ENCODE data around the gene SLC6A6.
"Not testable (repeated sequence)": the region's sequence is repeated elsewhere in the genome, so short reads cannot be mapped to it uniquely, and the experiment has no call there.

SLC6A6 gene

DNA sequence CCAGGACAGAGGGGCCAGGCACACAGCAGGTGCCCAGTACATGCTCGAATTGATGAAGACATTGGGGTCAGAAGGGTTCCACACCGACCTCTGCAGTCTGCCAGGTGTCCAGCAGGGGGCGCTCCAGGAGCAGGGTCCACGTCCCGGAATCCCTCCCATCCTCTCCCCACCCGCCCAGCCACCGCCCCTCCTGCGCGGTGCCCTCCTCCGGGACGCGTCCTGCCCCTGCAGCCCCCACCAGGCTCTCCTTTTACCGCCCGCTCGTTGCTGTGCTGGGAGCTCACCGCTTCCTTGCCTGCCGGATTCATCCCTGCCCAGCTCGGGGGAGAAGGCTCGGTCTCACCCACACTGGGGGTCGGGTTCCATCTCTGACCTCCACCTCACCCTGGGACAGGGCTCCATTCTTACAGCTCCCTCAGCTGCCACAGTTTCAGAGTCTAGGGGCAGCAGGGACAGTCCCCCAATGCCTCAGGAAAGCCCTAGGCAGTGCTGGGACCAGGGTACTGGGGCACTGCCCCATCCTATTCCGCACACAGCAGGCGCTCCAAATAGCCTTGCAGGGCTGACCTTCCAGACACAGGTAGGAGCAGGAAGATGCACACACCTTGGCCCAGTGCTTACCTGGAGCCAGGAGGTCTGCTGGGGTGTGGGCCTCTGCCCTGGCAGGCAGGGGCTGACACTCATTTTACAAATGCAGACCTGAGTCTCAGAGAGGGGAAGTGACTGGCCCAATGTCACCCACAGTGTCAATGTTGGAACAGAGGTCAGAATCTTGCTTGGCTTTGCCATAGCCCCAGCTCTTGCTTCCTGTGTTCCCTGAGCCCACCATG is 106.8 kb downstream of the SLC6A6 start:
- peak; percentile 78 for DNase-seq

DNA sequence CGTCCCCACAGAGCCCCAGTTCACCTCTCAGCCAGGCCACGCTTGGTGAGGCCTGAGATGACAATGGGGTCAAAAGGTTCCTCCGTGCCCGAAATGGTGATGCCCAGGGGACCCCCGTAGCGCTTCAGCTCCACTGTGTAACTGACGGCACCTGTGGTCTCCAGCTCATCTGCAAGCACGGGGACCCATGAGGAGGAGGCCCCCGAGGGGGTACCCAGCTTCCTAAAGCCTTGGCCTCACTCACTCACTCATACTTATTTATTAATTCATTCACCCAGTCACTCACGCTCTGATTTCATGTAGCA is 107.3 kb downstream of the SLC6A6 start:
- no peak for DNase-seq

DNA sequence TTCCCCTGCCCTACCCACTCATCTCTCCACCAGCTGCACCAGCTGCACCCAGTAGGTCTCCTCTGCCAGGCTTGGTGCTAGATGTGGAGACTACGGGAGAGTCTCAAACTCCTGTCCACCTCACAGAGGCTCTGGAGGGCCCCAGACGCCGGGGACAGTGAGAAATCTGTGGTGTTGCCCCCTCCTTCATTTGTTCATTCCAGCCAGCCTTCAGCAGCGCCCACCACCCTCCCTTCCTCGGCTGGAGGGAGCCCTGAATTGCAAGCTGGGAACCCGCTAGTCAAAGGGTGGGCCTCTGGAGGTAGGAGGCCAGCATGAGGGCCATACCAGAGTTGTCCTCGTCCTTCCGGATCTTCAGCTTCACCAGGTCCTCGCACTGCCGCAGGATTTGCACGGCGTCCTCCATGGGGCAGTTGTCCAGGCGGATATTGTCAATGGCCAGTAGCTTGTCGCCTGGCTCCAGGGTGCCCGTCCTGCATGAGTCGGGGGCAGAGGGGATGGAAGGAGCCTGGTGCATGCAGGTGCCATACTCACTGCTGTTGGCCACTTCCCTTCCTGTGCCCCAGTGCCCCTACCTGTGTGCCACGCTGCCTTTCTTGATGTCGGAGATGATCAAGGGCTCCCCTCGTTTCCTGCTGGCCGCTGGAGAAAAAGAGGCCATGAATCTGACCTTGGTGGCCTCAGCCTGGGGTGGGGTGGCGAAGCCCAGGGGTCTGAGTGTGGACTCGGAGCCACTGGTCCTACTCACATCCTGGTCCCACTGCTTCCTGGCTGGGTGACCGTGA is 108.6 kb downstream of the SLC6A6 start:
- DNase-seq: no peak

DNA sequence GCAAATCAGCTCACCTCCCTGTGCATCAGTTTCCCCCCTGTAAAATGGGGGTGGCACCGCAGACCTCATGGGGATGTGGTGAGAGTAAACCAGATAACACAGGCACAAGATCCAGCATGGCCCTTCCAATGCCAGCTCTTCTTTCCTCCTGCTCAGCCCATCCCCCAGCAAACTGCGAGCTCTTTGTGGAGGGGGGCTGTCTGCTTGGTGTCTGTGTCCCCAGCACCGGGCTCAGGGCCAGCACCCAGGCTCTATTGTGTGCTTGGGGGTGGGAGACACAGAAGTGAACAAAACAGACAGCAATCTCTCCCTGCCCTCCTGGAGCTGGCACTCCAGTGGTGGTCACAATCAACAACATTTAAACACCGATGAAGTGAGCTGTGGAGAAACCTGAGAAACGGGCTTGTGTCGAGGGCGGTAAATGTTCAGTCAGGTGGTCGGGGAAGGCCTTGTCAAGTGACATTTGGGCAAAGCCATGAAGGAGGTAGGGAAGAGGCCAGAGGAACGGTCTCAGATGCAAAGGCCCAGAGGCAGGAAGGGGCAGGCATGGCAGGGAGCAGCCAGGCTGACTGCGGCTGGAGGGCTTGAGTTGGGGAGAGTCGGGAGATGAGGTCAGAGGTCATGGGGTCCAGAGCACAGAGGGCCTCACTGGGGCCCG is 109.3 kb downstream of the SLC6A6 start:
- DNase-seq: no peak

DNA sequence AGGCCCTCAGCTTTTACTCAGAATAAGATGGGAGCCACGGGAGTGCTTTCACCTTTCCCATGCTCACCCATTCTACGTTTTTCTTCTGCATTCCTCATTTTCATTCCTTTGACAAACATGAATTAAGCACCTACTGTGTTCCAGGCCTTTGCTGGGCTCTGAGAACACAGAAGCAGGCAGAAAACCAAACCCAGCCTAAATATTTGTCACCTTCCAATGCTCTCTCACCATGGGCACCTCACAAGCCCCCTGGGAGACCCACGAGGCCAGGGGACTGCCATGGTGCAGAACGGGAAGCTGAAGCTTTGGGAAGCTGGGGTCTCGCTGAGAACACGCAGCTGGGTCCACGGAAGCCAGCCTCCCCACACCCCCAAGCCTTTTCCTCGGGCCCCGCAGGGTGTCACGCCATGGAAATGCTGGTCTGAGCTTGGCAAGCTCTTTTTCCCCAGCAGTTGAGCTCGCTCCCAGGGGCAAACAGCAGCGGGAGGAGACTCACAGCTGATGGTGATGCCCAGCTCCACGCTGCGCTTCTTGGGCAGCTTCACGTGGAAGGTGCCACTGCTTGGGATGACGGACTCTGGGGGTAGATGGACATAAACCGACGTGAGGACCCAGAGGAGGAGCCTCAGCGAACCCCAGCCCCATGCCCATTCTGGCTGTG is 110.0 kb downstream of the SLC6A6 start:
- DNase-seq: no peak

DNA sequence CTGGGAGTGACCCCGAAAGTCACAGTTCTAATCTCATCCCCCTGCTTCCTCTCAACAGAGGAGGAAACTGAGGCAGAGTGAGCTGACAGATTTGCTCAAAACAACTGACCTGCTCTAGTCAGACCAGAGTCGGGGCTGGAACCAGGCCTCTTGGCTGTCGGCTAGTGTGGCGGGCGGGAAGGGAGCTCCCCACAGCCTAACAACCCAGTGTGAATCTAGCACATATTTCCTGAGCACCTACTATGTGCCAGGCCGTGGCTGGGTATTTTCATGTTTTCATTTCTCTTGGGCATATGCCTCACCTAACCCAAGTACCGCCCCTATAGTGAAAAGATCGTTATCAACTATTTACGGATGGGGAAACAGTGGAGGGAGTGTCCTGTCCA is 110.5 kb downstream of the SLC6A6 start:
- DNase-seq: no peak

DNA sequence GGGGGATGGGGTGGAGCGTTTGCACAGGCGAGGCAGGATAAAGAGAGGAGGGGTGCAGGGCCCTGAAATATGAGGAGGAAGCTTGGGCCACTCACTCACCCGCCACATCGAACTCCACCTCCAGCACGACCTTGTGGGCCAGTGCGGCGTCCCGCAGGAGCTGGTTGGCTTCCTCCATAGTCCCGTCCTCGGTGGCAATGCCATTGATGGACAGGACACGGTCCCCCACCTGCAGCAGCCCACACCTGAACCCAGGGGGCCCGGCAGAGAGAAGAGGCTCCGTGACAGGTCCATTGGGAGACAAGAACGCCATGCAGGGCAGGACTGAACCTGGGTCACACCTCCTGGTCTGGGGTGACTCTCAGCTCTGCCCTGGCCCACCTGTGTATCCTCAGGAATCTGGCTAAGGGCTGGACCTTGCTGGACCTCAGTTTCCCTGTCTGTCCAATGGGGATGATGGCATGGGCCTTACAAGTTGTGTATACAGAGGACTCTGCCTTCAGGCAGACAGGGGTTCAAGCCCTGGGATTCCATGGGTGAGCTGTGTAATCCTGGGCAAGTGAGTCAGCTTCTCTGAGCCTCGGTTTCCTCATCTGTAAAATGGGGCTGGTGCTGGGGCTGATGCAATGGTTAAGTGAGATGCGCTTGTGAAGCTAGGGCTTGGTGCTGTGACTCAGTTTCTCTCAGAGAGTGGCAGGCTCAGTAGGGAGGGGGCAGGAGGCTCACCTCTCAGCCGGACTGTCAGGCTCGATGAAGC is 111.3 kb downstream of the SLC6A6 start:
- no peak for DNase-seq

DNA sequence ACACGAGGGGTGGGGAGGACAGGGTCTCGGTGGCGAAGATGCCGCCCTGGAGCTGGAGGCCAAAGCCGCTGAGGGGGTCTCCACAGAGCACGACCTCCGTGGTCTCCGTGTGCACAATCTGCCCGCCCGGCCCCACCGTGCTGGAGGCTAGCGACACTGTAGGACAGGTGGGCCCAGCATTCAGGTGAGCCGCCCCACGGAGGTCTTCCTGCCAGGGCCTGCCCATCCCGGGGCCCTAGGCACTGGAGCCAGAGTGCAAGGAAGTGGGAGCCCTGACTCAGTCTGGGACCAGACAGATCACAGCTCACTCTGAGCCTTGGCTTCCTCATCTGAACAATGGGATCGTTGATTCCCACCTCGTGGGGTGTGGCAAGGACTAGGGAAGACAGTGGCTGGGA is 111.9 kb downstream of the SLC6A6 start:
- DNase-seq: no peak

DNA sequence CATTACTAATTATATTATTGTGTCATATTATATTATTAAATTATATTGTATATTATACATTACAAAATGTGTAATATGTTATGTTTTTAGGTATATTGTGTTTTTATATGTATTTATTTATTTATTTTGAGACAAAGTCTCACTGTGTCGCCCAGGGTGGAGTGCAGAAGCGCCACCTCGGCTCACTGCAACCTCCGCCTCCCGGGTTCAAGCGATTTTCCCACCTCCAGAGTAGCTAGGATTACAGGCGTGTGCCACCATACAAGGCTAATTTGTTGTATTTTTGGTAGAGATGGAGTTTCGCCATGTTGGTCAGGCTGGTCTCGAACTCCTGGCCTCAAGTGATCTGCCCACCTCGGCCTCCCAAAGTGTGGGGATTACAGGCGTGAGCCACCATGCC is 113.1 kb downstream of the SLC6A6 start:
- DNase-seq: not testable (repeated sequence)

DNA sequence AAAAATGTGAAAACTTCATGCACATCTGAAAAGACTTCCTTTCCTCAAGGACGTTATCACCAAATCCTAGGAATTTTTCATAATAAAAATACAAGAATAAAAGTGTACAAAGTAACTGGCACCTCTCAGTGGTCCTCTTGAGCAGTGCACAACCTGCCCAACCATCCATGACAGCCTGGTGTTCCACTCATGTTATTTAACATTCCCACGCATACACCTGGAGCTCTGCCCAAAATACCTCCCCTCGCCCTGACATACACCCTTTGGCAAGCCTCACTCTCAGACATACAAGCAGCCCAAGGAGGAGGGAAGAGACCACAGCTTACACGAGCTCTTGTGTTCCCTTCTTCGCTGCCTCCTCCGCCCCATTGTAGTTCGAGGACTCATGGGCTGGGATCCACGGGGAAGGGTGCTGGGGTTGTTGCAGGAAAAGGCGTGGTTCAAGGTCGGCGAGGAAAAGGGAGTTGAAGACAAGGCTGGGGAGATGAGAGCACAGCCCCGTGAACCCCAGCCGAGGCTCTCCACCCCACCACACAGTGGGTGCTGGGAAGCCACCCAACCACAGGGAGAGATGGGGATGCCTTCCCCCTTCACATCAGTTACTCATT is 114.4 kb downstream of the SLC6A6 start:
- DNase-seq: no peak

DNA sequence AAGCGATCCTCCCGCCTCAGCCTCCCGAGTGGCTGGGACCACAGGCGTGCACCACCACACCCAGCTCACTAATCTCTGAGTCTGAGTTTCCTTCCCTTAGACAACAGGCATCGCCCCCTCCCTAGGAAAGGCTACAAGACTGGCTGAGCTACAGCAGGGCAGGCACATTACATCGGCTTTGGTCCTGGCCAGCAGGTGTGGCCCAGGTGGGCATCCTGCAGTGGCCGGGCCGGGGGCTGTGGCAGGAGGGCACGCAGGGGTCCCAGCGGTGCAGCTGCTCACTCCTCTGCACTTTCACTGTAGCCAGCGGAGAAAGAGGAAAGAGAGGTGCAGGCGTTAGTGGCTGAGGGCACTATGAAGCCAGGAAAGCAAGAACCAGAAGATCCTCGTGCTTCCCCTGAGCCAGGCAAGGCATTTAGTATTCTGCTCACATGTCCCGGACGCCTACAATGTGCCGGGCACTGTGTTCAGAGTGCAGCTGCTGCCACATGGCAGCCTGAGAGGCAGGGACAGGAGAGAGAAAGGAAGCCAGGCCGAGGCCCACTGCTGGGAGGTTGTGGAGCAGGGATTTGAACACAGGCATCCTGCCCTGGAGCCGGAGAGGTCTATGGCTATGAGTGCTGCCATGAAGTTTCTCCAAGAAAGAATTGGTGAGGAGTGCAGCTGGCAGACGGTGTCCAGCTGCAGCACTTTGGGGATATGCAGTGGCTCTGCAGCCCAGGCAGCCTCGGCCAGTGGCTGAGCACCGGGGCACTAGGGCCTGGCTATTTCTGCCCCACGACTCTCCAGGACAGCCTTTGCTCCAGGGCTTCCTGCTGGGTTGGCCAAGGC is 115.4 kb downstream of the SLC6A6 start:
- DNase-seq: no peak

DNA sequence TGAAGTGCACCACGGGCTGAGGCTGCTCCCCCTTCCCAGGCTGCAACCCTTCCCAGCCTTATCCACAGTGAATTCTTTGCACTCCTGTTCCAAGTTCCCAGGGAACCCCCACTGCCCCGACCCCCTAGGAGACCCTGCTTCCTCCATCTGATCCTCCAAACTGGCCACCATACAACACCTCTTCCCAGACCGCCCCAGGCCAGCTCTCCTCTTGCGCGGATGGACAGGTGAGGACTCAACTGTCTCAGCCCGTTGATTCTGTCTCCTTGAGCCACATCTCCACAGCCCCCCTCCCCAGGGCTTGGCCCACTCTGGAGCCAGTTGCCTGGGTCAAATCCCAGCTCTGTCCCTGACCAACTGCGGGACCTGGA is 116.0 kb downstream of the SLC6A6 start:
- DNase-seq: no peak

DNA sequence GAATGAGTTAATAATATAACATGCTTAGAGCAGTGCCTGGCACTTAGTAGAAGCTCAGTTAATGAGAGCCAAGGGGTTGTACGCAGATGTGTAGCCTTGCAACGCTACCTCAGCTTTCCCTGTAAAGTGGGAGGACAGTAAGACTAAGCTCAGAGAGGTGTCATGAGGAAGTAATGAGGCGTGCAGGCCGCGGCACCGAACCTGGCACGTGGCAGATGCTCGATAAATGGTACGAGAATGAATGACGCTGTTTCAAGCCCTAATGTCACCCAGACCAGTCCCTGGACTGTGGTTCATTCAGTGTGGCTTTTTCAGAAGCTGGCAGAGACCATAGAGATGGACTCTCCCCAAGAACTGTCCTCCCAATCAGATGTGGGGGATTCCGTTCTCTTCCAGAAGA is 116.5 kb downstream of the SLC6A6 start:
- no peak for DNase-seq

DNA sequence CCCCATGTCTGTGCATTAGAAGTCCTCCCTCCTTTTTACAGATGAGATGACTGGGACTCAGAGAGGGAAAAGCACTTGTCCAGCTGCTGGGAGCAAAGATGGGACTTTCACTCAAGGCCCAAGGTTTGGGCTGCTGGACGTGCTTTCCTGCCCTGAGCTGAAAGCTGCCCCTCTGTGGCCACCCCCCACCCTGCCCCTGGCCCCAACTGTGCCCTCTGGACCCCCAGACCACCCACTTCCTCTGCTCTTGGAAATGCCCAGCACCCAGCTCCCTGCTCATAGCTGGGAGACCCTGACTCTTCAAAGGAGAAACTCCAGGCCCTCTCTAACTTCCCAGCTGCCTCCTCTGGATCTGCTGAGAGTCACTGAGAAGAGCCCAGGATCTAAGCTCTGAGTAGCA is 117.0 kb downstream of the SLC6A6 start:
- DNase-seq: no peak

DNA sequence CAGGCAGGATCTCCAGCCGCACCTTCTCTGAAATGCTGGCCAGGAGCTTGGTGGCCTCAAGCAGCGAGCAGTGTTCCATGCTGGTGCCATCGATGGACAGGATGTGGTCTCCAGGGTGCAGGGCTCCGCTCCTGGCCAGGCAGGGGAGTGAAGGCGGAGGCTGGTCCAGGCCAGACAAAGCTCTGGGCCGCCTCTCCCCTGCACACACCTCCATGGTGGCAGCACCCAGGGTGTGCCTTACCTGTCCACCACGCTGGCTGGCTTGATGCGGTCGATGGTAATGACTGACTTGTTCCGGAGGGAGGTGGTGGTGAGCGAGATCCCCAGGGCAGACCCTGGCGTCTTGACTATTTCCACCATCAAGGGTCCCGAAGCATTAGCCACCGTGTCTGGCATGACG is 117.7 kb downstream of the SLC6A6 start:
- DNase-seq: no peak

DNA sequence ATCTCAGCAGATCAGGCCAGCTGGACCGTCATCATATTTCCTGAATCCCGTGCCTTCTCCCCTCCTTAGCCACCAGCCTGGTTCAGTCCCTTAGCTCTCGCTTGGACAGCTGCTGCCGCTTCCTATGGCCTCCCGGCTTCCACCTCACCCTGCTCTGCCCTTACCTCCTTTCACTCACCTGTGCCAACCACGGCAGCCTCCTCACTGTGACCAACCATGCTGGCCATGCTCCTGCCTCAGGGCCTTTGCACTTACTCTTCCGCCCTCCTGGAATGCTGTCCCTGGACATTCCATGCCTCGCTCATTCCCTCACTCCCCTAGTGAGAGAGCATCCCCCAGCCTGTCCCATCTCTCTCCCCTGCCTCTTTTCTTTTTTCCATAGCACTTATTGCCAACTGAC is 118.6 kb downstream of the SLC6A6 start:
- DNase-seq: no peak

DNA sequence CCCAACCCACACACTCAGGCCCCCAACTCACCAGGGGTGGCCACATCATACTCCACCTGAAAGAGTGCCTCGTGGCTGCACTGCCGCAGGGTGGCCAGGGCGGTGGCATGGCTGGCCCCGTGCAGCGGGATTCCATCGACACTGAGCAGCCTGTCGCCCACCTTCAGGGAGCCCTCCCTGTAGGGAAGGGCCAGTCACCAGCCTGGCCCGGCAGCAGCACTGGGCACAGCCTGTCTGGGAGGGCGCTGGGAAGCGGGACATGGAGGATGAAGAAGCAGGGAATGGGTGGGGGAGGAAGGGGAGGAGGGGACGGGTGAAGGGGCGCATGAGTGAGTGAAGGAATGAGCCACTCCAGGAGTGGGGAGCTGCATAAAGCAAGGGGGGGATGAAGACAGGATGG is 119.2 kb downstream of the SLC6A6 start:
- DNase-seq: no peak

DNA sequence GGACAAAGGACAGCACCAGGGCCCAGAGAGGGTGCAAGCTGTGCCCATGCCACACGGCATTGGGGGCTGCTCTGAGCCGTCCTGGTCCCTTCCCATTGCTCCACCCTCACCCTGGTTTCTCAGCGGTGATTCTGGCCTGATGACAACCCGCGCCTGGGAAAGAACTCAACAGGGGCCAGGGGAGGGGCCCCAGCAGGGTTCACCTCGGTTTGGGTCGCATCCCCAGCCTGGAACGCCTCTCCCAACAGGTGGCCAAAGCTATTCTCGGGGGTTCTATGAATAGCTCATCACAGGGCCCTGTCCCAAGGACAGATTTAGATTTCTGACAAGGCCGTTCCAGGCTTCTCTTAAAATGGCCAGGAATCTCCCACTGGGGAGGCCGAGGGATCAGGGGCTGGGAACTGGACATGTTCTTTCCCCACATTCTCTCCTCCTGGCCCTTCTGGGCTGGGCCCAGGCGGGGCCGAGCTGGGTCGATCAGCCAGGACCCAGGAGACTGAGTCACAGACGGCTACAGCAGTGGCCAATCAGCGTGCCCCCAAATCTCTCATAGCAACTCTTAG is 119.8 kb downstream of the SLC6A6 start:
- no peak for DNase-seq

DNA sequence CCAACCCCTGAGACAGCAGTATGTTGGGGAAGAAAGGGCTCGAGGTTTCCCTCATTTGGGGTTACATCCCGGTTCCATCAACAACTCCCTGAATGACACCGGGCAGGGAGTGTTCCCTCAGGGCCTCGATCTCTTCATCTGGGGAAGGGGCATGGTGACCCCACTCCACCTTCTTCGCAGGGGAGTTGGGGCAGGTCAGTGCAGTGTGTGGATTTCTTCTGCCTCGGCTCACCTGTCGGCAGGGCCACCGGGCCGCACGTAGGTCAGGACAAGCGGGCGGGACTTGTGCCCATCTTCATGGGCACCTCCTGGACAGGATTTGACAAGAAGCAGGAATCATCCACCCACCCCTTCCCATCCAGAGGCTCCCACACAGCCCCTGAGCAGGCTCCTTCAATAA is 120.4 kb downstream of the SLC6A6 start:
- DNase-seq: no peak

DNA sequence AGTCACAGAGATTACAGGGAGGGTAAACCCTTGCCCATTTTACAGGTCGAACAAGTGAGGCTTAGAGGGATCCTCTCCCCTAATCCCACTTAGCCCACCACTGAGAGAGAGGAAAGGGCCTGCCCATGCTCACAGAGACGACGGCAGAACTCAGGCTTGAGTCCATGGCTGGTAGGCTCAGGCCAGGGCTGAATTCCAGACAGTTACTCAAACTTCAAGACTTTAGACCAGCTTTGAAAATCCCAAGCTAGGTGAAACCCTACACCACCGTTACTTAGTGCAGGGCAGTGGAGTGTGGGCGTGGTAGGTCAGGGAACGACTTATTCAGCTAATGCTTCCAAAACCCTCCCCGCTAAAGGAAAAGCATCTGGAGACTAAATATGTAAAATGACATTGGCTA is 121.4 kb downstream of the SLC6A6 start:
- DNase-seq: no peak

DNA sequence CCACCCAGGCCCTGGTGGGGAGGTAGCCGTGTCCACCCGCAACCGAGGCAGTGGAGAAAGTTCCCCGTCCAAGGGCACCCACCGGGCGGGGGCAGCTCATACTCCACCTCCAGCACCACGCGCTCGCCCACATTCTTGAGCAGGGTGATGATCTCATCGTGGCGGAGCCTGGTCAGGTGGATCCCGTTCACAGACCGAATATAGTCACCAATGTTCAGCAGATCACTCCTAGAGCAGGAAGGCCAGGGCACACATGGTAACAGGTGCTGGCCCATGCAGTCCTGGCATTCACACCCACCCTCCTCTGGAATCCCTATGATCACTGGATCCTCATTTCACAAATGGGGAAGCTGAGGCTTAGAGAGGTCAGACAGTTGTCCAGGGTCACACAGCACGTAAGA is 121.9 kb downstream of the SLC6A6 start:
- no peak for DNase-seq
